Karpas-422 (cell line): ENCODE results near the gene MICAL2. TPM values are rescaled to one million over a fixed set of nuclear protein-coding genes. Genes with fewer than 3 reads are reported as not detected.

Experiments used
- DNase-seq: peaks from one replicate; pipeline ENCODE4 v3.0.0-alpha.2; 2015
- H2AFZ ChIP-seq: fragments of 200-600 bp; sonication (generic); 2 replicates; pipeline ENCODE4 v1.6.1; 2014; ENCODE audit warnings: antibody characterized with exemption, low read length, mixed read lengths
- H3K27ac ChIP-seq: fragments of 200-600 bp; sonication (generic); 2 replicates; pipeline ENCODE4 v1.5.1; 2014; ENCODE audit warnings: mild to moderate bottlenecking, low read length, moderate library complexity
- H3K27me3 ChIP-seq: fragments of 200-600 bp; sonication (generic); 2 replicates; pipeline ENCODE4 v1.6.1; 2014; ENCODE audit warnings: low read length, mixed read lengths
- H3K36me3 ChIP-seq: fragments of 200-600 bp; sonication (generic); 2 replicates; pipeline ENCODE4 v1.6.1; 2014; ENCODE audit warnings: low read length, mixed read lengths; ENCODE audit not compliant: insufficient read depth
- H3K4me1 ChIP-seq: fragments of 200-600 bp; sonication (generic); 2 replicates; pipeline ENCODE4 v1.6.1; 2014; ENCODE audit warnings: mild to moderate bottlenecking, low read length, mixed read lengths
- H3K4me2 ChIP-seq: fragments of 200-600 bp; sonication (generic); 2 replicates; pipeline ENCODE4 v1.6.1; 2014; ENCODE audit warnings: low read length, low read depth, mild to moderate bottlenecking; ENCODE audit not compliant: poor library complexity, severe bottlenecking
- H3K4me3 ChIP-seq: fragments of 200-600 bp; sonication (generic); 2 replicates; pipeline ENCODE4 v1.5.1; 2014; ENCODE audit warnings: mild to moderate bottlenecking, antibody characterized with exemption, low read length, mixed read lengths
- H3K79me2 ChIP-seq: fragments of 200-600 bp; sonication (generic); 2 replicates; pipeline ENCODE4 v1.6.1; 2014; ENCODE audit warnings: mild to moderate bottlenecking, low read length, mixed read lengths
- H3K9ac ChIP-seq: fragments of 200-600 bp; sonication (generic); 2 replicates; pipeline ENCODE4 v1.6.0; 2014; ENCODE audit warnings: low read length
- H3K9me2 ChIP-seq: fragments of 200-600 bp; sonication (generic), shearing (Covaris generic); replicated peaks from 2 replicates; pipeline ENCODE4 v1.6.0; 2014; ENCODE audit warnings: mild to moderate bottlenecking, low read length, moderate library complexity; ENCODE audit not compliant: insufficient read depth
- H3K9me3 ChIP-seq: fragments of 300-700, 200-600 bp; sonication (generic); 2 replicates; pipeline ENCODE4 v1.6.1; 2014; ENCODE audit warnings: low read length, mixed read lengths
- H4K20me1 ChIP-seq: fragments of 200-600 bp; sonication (generic); 2 replicates; pipeline ENCODE4 v1.6.1; 2014; ENCODE audit warnings: mild to moderate bottlenecking, antibody characterized with exemption, low read length, low read depth; ENCODE audit not compliant: insufficient read depth
- total RNA-seq: library from RNA; depleted of rRNA; stranded (reverse); fragments of >200 nt; shearing (Covaris generic); gene quantifications from 2 replicates; pipeline ENCODE4 v1.2.3, GENCODE V29; 2014; ENCODE audit warnings: low replicate concordance

The MICAL2 gene
- total RNA-seq, 1 experiment from 2014 or later, result 0.93 TPM

- Histone ChIP-seq H3K27ac (no peak overlapping the region), H3K27me3 (0 out of 2 replicates have a peak, but pooled peaks cover under 1% of the 10 kb centered on the region), H3K4me1 (no peaks in the 10 kb centered on the region), H3K4me2 (no peak overlapping the region), H3K4me3 (no peak overlapping the region), H3K36me3 (no peaks in the 10 kb centered on the region), H3K9me2 (no peaks in the 10 kb centered on the region), H3K9me3 (no peaks in the 10 kb centered on the region), H2AFZ (no peak overlapping the region), H3K9ac (no peak overlapping the region), H3K79me2 (no peaks in the 10 kb centered on the region), H4K20me1 (no peaks in the 10 kb centered on the region)
- DNase-seq, result no peak
These were observed 18.8 kb downstream of the MICAL2 start for GRCh38 chr11:12129227-12129626.

- Histone ChIP-seq H3K4me3 (no peak overlapping the region), H3K9me3 (no peaks in the 10 kb centered on the region), H3K27me3 (no peaks in the 10 kb centered on the region), H3K9ac (no peak overlapping the region), H3K27ac (no peak overlapping the region), H3K9me2 (no peaks in the 10 kb centered on the region), H4K20me1 (no peaks in the 10 kb centered on the region), H3K79me2 (no peaks in the 10 kb centered on the region), H3K4me2 (no peak overlapping the region), H2AFZ (no peak overlapping the region), H3K36me3 (no peaks in the 10 kb centered on the region), H3K4me1 (no peaks in the 10 kb centered on the region)
- DNase-seq, result no peak
These were observed 20.0 kb downstream of the MICAL2 start for GRCh38 chr11:12130180-12130980.

GRCh38 chr11:12131943-12132789 is 21.8 kb downstream of the MICAL2 start:
- Histone ChIP-seq H3K9ac (no peak overlapping the region), H3K27me3 (no peaks in the 10 kb centered on the region)

GRCh38 chr11:12132790-12133145 is 22.4 kb downstream of the MICAL2 start:
- Histone ChIP-seq H3K36me3 (no peaks in the 10 kb centered on the region), H3K4me2 (no peak overlapping the region), H3K27ac (no peak overlapping the region), H3K9me2 (no peaks in the 10 kb centered on the region), H2AFZ (no peak overlapping the region), H3K4me3 (no peak overlapping the region), H3K9me3 (no peaks in the 10 kb centered on the region), H3K79me2 (no peaks in the 10 kb centered on the region), H3K27me3 (no peaks in the 10 kb centered on the region), H4K20me1 (no peaks in the 10 kb centered on the region), H3K9ac (no peak overlapping the region), H3K4me1 (no peaks in the 10 kb centered on the region)
- DNase-seq, result no peak

More at GRCh38 chr11:12131943-12132789, 21.8 kb downstream of the MICAL2 start:
- Histone ChIP-seq H3K9me2 (no peaks in the 10 kb centered on the region), H3K27ac (no peak overlapping the region), H3K9me3 (no peaks in the 10 kb centered on the region), H3K36me3 (no peaks in the 10 kb centered on the region), H4K20me1 (no peaks in the 10 kb centered on the region), H2AFZ (no peak overlapping the region), H3K4me2 (no peak overlapping the region), H3K4me1 (no peaks in the 10 kb centered on the region), H3K4me3 (no peak overlapping the region), H3K79me2 (no peaks in the 10 kb centered on the region)
- DNase-seq, result no peak

- Histone ChIP-seq H3K4me2 (no peak overlapping the region), H3K9me2 (no peaks in the 10 kb centered on the region), H3K9ac (no peak overlapping the region), H3K27ac (no peak overlapping the region), H3K36me3 (no peaks in the 10 kb centered on the region), H3K79me2 (no peaks in the 10 kb centered on the region), H3K9me3 (no peaks in the 10 kb centered on the region), H3K27me3 (no peaks in the 10 kb centered on the region), H4K20me1 (no peaks in the 10 kb centered on the region), H3K4me1 (no peaks in the 10 kb centered on the region), H3K4me3 (no peak overlapping the region), H2AFZ (no peak overlapping the region)
- no peak for DNase-seq
These were observed 23.3 kb downstream of the MICAL2 start for GRCh38 chr11:12133547-12134235.

- no peak for DNase-seq
These were observed 23.8 kb downstream of the MICAL2 start for GRCh38 chr11:12134236-12134585.

GRCh38 chr11:12135185-12135584 is 24.8 kb downstream of the MICAL2 start:
- H3K79me2 ChIP-seq, result no peaks in the 10 kb centered on the region
- no peaks in the 10 kb centered on the region for H3K9me3 ChIP-seq
- no peaks in the 10 kb centered on the region for H3K4me1 ChIP-seq

More at GRCh38 chr11:12134236-12134585, 23.8 kb downstream of the MICAL2 start:
- Histone ChIP-seq H4K20me1 (no peaks in the 10 kb centered on the region), H3K9me3 (no peaks in the 10 kb centered on the region), H3K79me2 (no peaks in the 10 kb centered on the region), H3K4me2 (no peak overlapping the region), H3K4me1 (no peaks in the 10 kb centered on the region), H3K36me3 (no peaks in the 10 kb centered on the region), H3K27ac (no peak overlapping the region), H2AFZ (no peak overlapping the region), H3K9me2 (no peaks in the 10 kb centered on the region), H3K4me3 (no peak overlapping the region), H3K9ac (no peak overlapping the region), H3K27me3 (no peaks in the 10 kb centered on the region)

More at GRCh38 chr11:12135185-12135584, 24.8 kb downstream of the MICAL2 start:
- Histone ChIP-seq H3K27ac (no peak overlapping the region), H3K36me3 (no peaks in the 10 kb centered on the region), H3K4me3 (no peak overlapping the region), H3K4me2 (no peak overlapping the region), H2AFZ (no peak overlapping the region), H3K9me2 (no peaks in the 10 kb centered on the region), H3K27me3 (no peaks in the 10 kb centered on the region), H3K9ac (no peak overlapping the region), H4K20me1 (no peaks in the 10 kb centered on the region)
- no peak for DNase-seq
